ENCODE results near the gene CHCHD3.

- TF ChIP-seq CTCF (IDR thresholded peaks at IDR 0.05) (no peak), POLR2A (IDR thresholded peaks at IDR 0.05) (no peak), EP300 (IDR thresholded peaks at IDR 0.05) (no peak)
Observed at GRCh38 chr7:132856416-132856815, 225.5 kb downstream of the CHCHD3 start.

All from tibial nerve (tissue), 4 donors.